Mammary epithelial cell (primary cell): ENCODE results near the gene RPL14.

ENCODE experiments used
- EZH2 ChIP-seq: IDR thresholded peaks from 2 replicates; pipeline ENCODE4 v1.6.1; 2012; ENCODE audit warnings: low read length, inconsistent platforms, borderline replicate concordance
- TF ChIP-seq, protein P1 (sequence below), 2 donors: IDR thresholded peaks in 1 of 2; conservative IDR thresholded peaks in 1 of 2; 2 replicates each; pipeline ENCODE4 v1.5.1; 2011 to 2012; ENCODE audit warnings: inconsistent platforms in 2 of 2, low read length in 2 of 2, mild to moderate bottlenecking in 2 of 2, control low read depth in 1 of 2, low read depth in 1 of 2; ENCODE audit not compliant: insufficient read depth in 1 of 2; ENCODE audit errors: extremely low read depth in 1 of 2

DNA sequence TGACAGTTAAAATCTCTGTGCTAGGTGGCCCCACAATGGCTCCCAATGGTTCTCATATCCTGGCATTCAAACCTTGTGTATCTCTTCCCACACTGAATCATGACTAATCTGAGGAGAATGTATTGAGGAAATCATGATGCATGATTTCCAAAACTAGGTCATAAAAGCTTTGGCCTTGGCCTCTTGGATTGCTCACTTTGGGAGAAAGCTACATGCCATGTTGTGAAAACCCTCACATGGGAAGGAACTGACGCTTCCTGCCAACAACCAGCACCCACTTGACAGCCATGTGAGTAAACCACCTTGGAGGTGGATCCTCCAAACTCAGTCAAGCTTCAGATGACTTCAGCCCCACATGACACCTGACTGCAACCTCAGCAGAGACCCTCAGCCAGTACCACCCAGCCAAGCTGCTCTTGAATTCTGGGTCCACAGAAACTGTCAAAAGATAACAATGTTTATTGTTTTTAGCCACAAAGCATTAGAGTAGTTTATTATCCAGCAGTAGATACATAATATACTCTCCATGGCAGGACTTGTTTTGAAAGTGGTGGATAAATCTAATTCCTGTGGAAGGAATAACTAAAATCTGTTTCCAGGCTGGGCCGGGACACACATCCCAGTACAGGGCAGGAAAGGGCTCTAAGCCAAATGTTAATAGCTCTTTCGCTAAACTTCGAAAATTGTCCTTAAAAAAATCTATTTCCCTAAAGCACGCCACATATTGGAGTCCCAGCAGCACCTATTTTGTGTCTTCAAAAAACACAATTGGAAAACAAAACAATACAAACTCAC is 47.7 kb downstream of the RPL14 start:
- TF ChIP-seq, protein P1, sequence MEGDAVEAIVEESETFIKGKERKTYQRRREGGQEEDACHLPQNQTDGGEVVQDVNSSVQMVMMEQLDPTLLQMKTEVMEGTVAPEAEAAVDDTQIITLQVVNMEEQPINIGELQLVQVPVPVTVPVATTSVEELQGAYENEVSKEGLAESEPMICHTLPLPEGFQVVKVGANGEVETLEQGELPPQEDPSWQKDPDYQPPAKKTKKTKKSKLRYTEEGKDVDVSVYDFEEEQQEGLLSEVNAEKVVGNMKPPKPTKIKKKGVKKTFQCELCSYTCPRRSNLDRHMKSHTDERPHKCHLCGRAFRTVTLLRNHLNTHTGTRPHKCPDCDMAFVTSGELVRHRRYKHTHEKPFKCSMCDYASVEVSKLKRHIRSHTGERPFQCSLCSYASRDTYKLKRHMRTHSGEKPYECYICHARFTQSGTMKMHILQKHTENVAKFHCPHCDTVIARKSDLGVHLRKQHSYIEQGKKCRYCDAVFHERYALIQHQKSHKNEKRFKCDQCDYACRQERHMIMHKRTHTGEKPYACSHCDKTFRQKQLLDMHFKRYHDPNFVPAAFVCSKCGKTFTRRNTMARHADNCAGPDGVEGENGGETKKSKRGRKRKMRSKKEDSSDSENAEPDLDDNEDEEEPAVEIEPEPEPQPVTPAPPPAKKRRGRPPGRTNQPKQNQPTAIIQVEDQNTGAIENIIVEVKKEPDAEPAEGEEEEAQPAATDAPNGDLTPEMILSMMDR (conservative IDR thresholded peaks at IDR 0.05 in 1 of 2, IDR thresholded peaks at IDR 0.05 in 1 of 2; ENCODE audit: extremely low read depth in 1 of 2, insufficient read depth in 1 of 2, low read depth in 1 of 2, low read length in 2 of 2) = no peak
- no peak for TF ChIP-seq EZH2
